Smooth muscle cell of bladder (primary cell): ENCODE data around the gene GIGYF1. TPM values are rescaled to one million over a fixed set of nuclear protein-coding genes. Genes with fewer than 3 reads are reported as not detected.

Experiments
- total RNA-seq: library from RNA; depleted of rRNA; stranded (reverse); fragments of >200 nt; gene quantifications from 2 replicates; pipeline ENCODE4 v1.2.3, GENCODE V29; 2014

The GIGYF1 gene
- 11.9 and 14.9 TPM in 2 replicates for total RNA-seq

GRCh38 chr7:100694098-100694745 is at the start of gene GIGYF1:
GIGYF1 (minus strand) TSS chr7:100694250; CDS start chr7:100688238, 6,012 bp downstream.

GRCh38 chr7:100720279-100720670 is 26.2 kb upstream of the GIGYF1 start, which contains the start of gene EPO:
EPO (plus strand) TSS chr7:100720468; CDS start chr7:100720981, 513 bp downstream.

GRCh38 chr7:100705753-100706671 is 12.0 kb upstream of the GIGYF1 start, which contains the start of gene POP7:
POP7 (plus strand) TSS chr7:100706121; CDS start chr7:100706831, 710 bp downstream.

GRCh38 chr7:100673302-100673941 is 20.6 kb downstream of the GIGYF1 start, which contains the start of gene GNB2:
GNB2 (plus strand) TSS chr7:100673740; CDS start chr7:100676266, 2,526 bp downstream.

GRCh38 chr7:100655908-100656674 is 38.0 kb downstream of the GIGYF1 start, which contains the start of gene ACTL6B:
ACTL6B (minus strand) TSS chr7:100656448; CDS start chr7:100656354, 94 bp downstream.

GRCh38 chr7:100641463-100641859 is 52.6 kb downstream of the GIGYF1 start, which contains the start of gene TFR2:
TFR2 (minus strand) TSS chr7:100641552; CDS start chr7:100641509, 43 bp downstream.

Other genes starting within 250 kb of the GIGYF1 start
- 0.14 and 0.28 TPM in 2 replicates for gene SPACDR, start 230.0 kb downstream of the GIGYF1 start, total RNA-seq
- 12.1 and 15.0 TPM in 2 replicates for gene TSC22D4, start 215.0 kb downstream of the GIGYF1 start, total RNA-seq
- 0.14 and 0.74 TPM in 2 replicates for gene NYAP1, start 210.3 kb downstream of the GIGYF1 start, total RNA-seq
- gene AGFG2, start 155.0 kb downstream of the GIGYF1 start, total RNA-seq: 2.4 and 3.0 TPM in 2 replicates
- not detected in 2 replicates for gene SAP25, start 120.3 kb downstream of the GIGYF1 start, total RNA-seq
- gene LRCH4, start 108.1 kb downstream of the GIGYF1 start, total RNA-seq: 5.3 and 7.3 TPM in 2 replicates
- 0.28 and 0.37 TPM in 2 replicates for gene FBXO24, start 107.9 kb downstream of the GIGYF1 start, total RNA-seq
- 55.9 and 59.2 TPM in 2 replicates for gene PCOLCE, start 91.9 kb downstream of the GIGYF1 start, total RNA-seq
- gene MOSPD3, start 81.7 kb downstream of the GIGYF1 start, total RNA-seq: 4.1 and 4.4 TPM in 2 replicates
- 0.14 and 0.37 TPM in 2 replicates for gene TFR2, start 52.7 kb downstream of the GIGYF1 start, total RNA-seq
- gene ACTL6B, start 37.8 kb downstream of the GIGYF1 start, total RNA-seq: not detected in 2 replicates
- gene GNB2, start 20.5 kb downstream of the GIGYF1 start, total RNA-seq: 59.2 and 67.9 TPM in 2 replicates
- gene POP7, start 11.9 kb upstream of the GIGYF1 start, total RNA-seq: 27.6 and 31.5 TPM in 2 replicates
- gene EPO, start 26.2 kb upstream of the GIGYF1 start, total RNA-seq: not detected in 2 replicates
- gene ZAN, start 39.3 kb upstream of the GIGYF1 start, total RNA-seq: not detected in 2 replicates
- gene EPHB4, start 133.3 kb upstream of the GIGYF1 start, total RNA-seq: 38.6 and 45.7 TPM in 2 replicates
- 14.1 and 16.8 TPM in 2 replicates for gene SLC12A9, start 158.5 kb upstream of the GIGYF1 start, total RNA-seq
- gene TRIP6, start 173.1 kb upstream of the GIGYF1 start, total RNA-seq: 64.0 and 71.9 TPM in 2 replicates
- 29.3 and 36.5 TPM in 2 replicates for gene SRRT, start 180.9 kb upstream of the GIGYF1 start, total RNA-seq
- 4.1 and 6.7 TPM in 2 replicates for gene UFSP1, start 195.5 kb upstream of the GIGYF1 start, total RNA-seq
- not detected in 2 replicates for gene ACHE, start 201.6 kb upstream of the GIGYF1 start, total RNA-seq